HG03095 (cell line): ENCODE data around the gene PPIE.

ENCODE experiments used
- ATAC-seq: cut with Tn5 transposase; IDR thresholded peaks from one replicate; pipeline ENCODE4 v1.9.1; 2021; ENCODE audit warnings: moderate library complexity; ENCODE audit not compliant: unreplicated experiment

Gene PPIE

GRCh38 chr1:39738622-39739366 is at the start of gene PPIE:
TSS of gene PPIE (plus strand) at chr1:39738882. CDS start at chr1:39738901, 19 bp downstream.
- ATAC-seq: peak; percentile 85

GRCh38 chr1:39689214-39689613 is 49.5 kb upstream of the PPIE start:
- no peak for ATAC-seq

GRCh38 chr1:39689635-39690034 is 49.0 kb upstream of the PPIE start:
- no peak for ATAC-seq

- ATAC-seq: no peak
Measured at GRCh38 chr1:39690225-39690624, 48.5 kb upstream of the PPIE start.

- ATAC-seq: no peak
Measured at GRCh38 chr1:39690794-39691382, 47.8 kb upstream of the PPIE start.

- ATAC-seq: no peak
Measured at GRCh38 chr1:39691383-39692151, 47.1 kb upstream of the PPIE start, which contains the start of gene HPCAL4. TSS of gene HPCAL4 (minus strand) at chr1:39691433. CDS start at chr1:39684603, 6,830 bp downstream.

GRCh38 chr1:39692152-39693074 is 46.3 kb upstream of the PPIE start:
- no peak for ATAC-seq

- no peak for ATAC-seq
Measured at GRCh38 chr1:39694026-39694425, 44.7 kb upstream of the PPIE start.

GRCh38 chr1:39695016-39695415 is 43.7 kb upstream of the PPIE start:
- ATAC-seq: no peak

- no peak for ATAC-seq
Measured at GRCh38 chr1:39696448-39696847, 42.2 kb upstream of the PPIE start.

- no peak for ATAC-seq
Measured at GRCh38 chr1:39698568-39698967, 40.1 kb upstream of the PPIE start.

GRCh38 chr1:39699419-39699818 is 39.3 kb upstream of the PPIE start:
- ATAC-seq: no peak

GRCh38 chr1:39700348-39700747 is 38.3 kb upstream of the PPIE start:
- ATAC-seq: no peak

GRCh38 chr1:39701049-39701439 is 37.6 kb upstream of the PPIE start:
- no peak for ATAC-seq

GRCh38 chr1:39704757-39705156 is 33.9 kb upstream of the PPIE start:
- no peak for ATAC-seq

- no peak for ATAC-seq
Measured at GRCh38 chr1:39707506-39707905, 31.2 kb upstream of the PPIE start.

GRCh38 chr1:39711104-39711965 is 27.3 kb upstream of the PPIE start:
- no peak for ATAC-seq

GRCh38 chr1:39711966-39712340 is 26.7 kb upstream of the PPIE start:
- no peak for ATAC-seq

- ATAC-seq: no peak
Measured at GRCh38 chr1:39713557-39713956, 25.1 kb upstream of the PPIE start.

- ATAC-seq: no peak
Measured at GRCh38 chr1:39717809-39718208, 20.9 kb upstream of the PPIE start.
